ENCODE data around the gene CLIP4. TPM values are rescaled to one million over a fixed set of nuclear protein-coding genes. Genes with fewer than 3 reads are reported as not detected.

The CLIP4 gene
- polyA plus RNA-seq, 3 donors from 2014 or later = 20.4 to 32.7 (median 20.5) TPM

GRCh38 chr2:29162204-29162928, 47.2 kb downstream of the CLIP4 start:
- Mint-ChIP-seq H3K27me3 (ENCODE audit: low read depth in 3 of 3) (peaks cover 0 to 2% (median 0%) of the 10 kb centered on the region in 3 donors), H3K4me3 (no peak overlapping the region), H3K4me1 (no peaks in the 10 kb centered on the region), H3K27ac (no peak overlapping the region), H3K9me3 (no peaks in the 10 kb centered on the region), H3K36me3 (peaks cover 24 to 38% (median 32%) of the 10 kb centered on the region in 3 donors)
- DNase-seq = no peak

- Mint-ChIP-seq H3K27me3 (ENCODE audit: low read depth in 3 of 3) (no peaks in the 10 kb centered on the region), H3K27ac (no peak overlapping the region), H3K9me3 (no peaks in the 10 kb centered on the region), H3K36me3 (peaks cover 21 to 30% (median 23%) of the 10 kb centered on the region in 3 donors), H3K4me1 (no peaks in the 10 kb centered on the region), H3K4me3 (no peak overlapping the region)
- DNase-seq = no peak
Measured at GRCh38 chr2:29164091-29164846, 49.1 kb downstream of the CLIP4 start.

GRCh38 chr2:29165362-29166241, 50.4 kb downstream of the CLIP4 start:
- no peaks in the 10 kb centered on the region for H3K27me3 Mint-ChIP-seq (ENCODE audit: low read depth in 3 of 3)
- peaks cover 0 to 2% of the 10 kb centered on the region in 2 donors for H3K4me1 Mint-ChIP-seq
- DNase-seq = no peak
- no peak overlapping the region for H3K4me3 Mint-ChIP-seq
- peak overlapping the region in 4 of 6 donors; percentile 8 to 46 (median 24) for H3K27ac Mint-ChIP-seq
- H3K9me3 Mint-ChIP-seq = no peaks in the 10 kb centered on the region
- H3K36me3 Mint-ChIP-seq = peaks cover 24 to 36% (median 30%) of the 10 kb centered on the region in 3 donors

- Mint-ChIP-seq H3K27ac (peak overlapping the region in 4 of 6 donors; percentile 2 to 23 (median 18)), H3K36me3 (peaks cover 24 to 31% (median 30%) of the 10 kb centered on the region in 3 donors), H3K9me3 (no peaks in the 10 kb centered on the region), H3K27me3 (ENCODE audit: low read depth in 3 of 3) (no peaks in the 10 kb centered on the region), H3K4me3 (no peak overlapping the region), H3K4me1 (peaks cover 0 to 8% of the 10 kb centered on the region in 2 donors)
- DNase-seq = no peak
Measured at GRCh38 chr2:29166242-29167039, 51.2 kb downstream of the CLIP4 start.

- no peak overlapping the region for H3K27ac Mint-ChIP-seq
- no peak for DNase-seq
- peaks cover 0 to 2% (median 0%) of the 10 kb centered on the region in 3 donors for H3K27me3 Mint-ChIP-seq (ENCODE audit: low read depth in 3 of 3)
- H3K4me1 Mint-ChIP-seq = peaks cover 0 to 8% of the 10 kb centered on the region in 2 donors
- peaks cover 10 to 50% (median 28%) of the 10 kb centered on the region in 3 donors for H3K36me3 Mint-ChIP-seq
- no peaks in the 10 kb centered on the region for H3K9me3 Mint-ChIP-seq
- no peak overlapping the region for H3K4me3 Mint-ChIP-seq
Measured at GRCh38 chr2:29174937-29175336, 59.7 kb downstream of the CLIP4 start.

- Mint-ChIP-seq H3K4me1 (peaks cover 0 to 8% of the 10 kb centered on the region in 2 donors), H3K36me3 (peaks cover 10 to 49% (median 26%) of the 10 kb centered on the region in 3 donors), H3K4me3 (no peak overlapping the region), H3K9me3 (no peaks in the 10 kb centered on the region), H3K27me3 (ENCODE audit: low read depth in 3 of 3) (peaks cover 0 to 2% (median 0%) of the 10 kb centered on the region in 3 donors), H3K27ac (no peak overlapping the region)
- no peak for DNase-seq
Measured at GRCh38 chr2:29175338-29175737, 60.1 kb downstream of the CLIP4 start.

- DNase-seq = no peak
- peaks cover 13 to 41% (median 19%) of the 10 kb centered on the region in 3 donors for H3K36me3 Mint-ChIP-seq
- no peaks in the 10 kb centered on the region for H3K9me3 Mint-ChIP-seq
- no peak overlapping the region for H3K27ac Mint-ChIP-seq
- H3K4me1 Mint-ChIP-seq = no peaks in the 10 kb centered on the region
- no peak overlapping the region for H3K4me3 Mint-ChIP-seq
- H3K27me3 Mint-ChIP-seq (ENCODE audit: low read depth in 3 of 3) = no peaks in the 10 kb centered on the region
Measured at GRCh38 chr2:29182334-29182733, 67.1 kb downstream of the CLIP4 start.

GRCh38 chr2:29182920-29183319, 67.7 kb downstream of the CLIP4 start:
- Mint-ChIP-seq H3K4me3 (no peak overlapping the region), H3K27ac (no peak overlapping the region), H3K4me1 (no peaks in the 10 kb centered on the region), H3K27me3 (ENCODE audit: low read depth in 3 of 3) (no peaks in the 10 kb centered on the region), H3K9me3 (no peaks in the 10 kb centered on the region), H3K36me3 (peaks cover 15 to 47% (median 18%) of the 10 kb centered on the region in 3 donors)
- DNase-seq = no peak

GRCh38 chr2:29184531-29184930, 69.3 kb downstream of the CLIP4 start:
- no peak for DNase-seq
- H3K27me3 Mint-ChIP-seq (ENCODE audit: low read depth in 3 of 3) = peaks cover 0 to 3% (median 0%) of the 10 kb centered on the region in 3 donors
- no peaks in the 10 kb centered on the region for H3K9me3 Mint-ChIP-seq
- no peak overlapping the region for H3K27ac Mint-ChIP-seq
- H3K4me1 Mint-ChIP-seq = peaks cover 0 to 7% of the 10 kb centered on the region in 2 donors
- H3K4me3 Mint-ChIP-seq = no peak overlapping the region
- H3K36me3 Mint-ChIP-seq = peaks cover 18 to 37% (median 21%) of the 10 kb centered on the region in 3 donors

GRCh38 chr2:29186817-29187216, 71.6 kb downstream of the CLIP4 start:
- DNase-seq = no peak
- Mint-ChIP-seq H3K4me1 (peaks cover 0 to 9% of the 10 kb centered on the region in 2 donors), H3K9me3 (no peaks in the 10 kb centered on the region), H3K4me3 (no peak overlapping the region), H3K36me3 (peaks cover 16 to 33% (median 21%) of the 10 kb centered on the region in 3 donors), H3K27ac (no peak overlapping the region), H3K27me3 (ENCODE audit: low read depth in 3 of 3) (peaks cover 0 to 6% (median 0%) of the 10 kb centered on the region in 3 donors)

- no peak overlapping the region for H3K4me3 Mint-ChIP-seq
- H3K4me1 Mint-ChIP-seq = peaks cover 0 to 9% of the 10 kb centered on the region in 2 donors
- H3K27me3 Mint-ChIP-seq (ENCODE audit: low read depth in 3 of 3) = peaks cover 0 to 6% (median 0%) of the 10 kb centered on the region in 3 donors
- H3K9me3 Mint-ChIP-seq = no peaks in the 10 kb centered on the region
- DNase-seq = no peak
- no peak overlapping the region for H3K27ac Mint-ChIP-seq
- H3K36me3 Mint-ChIP-seq = peaks cover 13 to 27% (median 19%) of the 10 kb centered on the region in 3 donors
Measured at GRCh38 chr2:29187926-29188325, 72.7 kb downstream of the CLIP4 start.

- no peaks in the 10 kb centered on the region for H3K9me3 Mint-ChIP-seq
- H3K27me3 Mint-ChIP-seq (ENCODE audit: low read depth in 3 of 3) = peaks cover 0 to 6% (median 0%) of the 10 kb centered on the region in 3 donors
- DNase-seq = no peak
- no peak overlapping the region for H3K27ac Mint-ChIP-seq
- H3K36me3 Mint-ChIP-seq = peaks cover 13 to 24% (median 18%) of the 10 kb centered on the region in 3 donors
- no peak overlapping the region for H3K4me3 Mint-ChIP-seq
- H3K4me1 Mint-ChIP-seq = peaks cover 0 to 9% of the 10 kb centered on the region in 2 donors
Measured at GRCh38 chr2:29189052-29189451, 73.8 kb downstream of the CLIP4 start.

- no peak for DNase-seq
- peaks cover 0 to 7% (median 0%) of the 10 kb centered on the region in 3 donors for H3K27me3 Mint-ChIP-seq (ENCODE audit: low read depth in 3 of 3)
- no peaks in the 10 kb centered on the region for H3K9me3 Mint-ChIP-seq
- no peak overlapping the region for H3K27ac Mint-ChIP-seq
- H3K36me3 Mint-ChIP-seq = peaks cover 10 to 15% (median 13%) of the 10 kb centered on the region in 3 donors
- H3K4me1 Mint-ChIP-seq = peaks cover 4 to 9% of the 10 kb centered on the region in 2 donors
- no peak overlapping the region for H3K4me3 Mint-ChIP-seq
Measured at GRCh38 chr2:29191817-29192216, 76.6 kb downstream of the CLIP4 start.
